ENCODE measurements around the gene SLC39A11.

The SLC39A11 gene

GRCh38 chr17:73093286-73093685 is 798 bp upstream of the SLC39A11 start:
- in situ Hi-C loops (cut with HindIII; ENCODE audit: low sequenced_read_pairs) = no loop called here
- no peak overlapping the region for H3K4me3 ChIP-seq (ENCODE audit: low read depth, low read length)
- DNase-seq (ENCODE audit: low read depth, low spot score) = no peak
- TF ChIP-seq CTCF (IDR thresholded peaks at IDR 0.05; ENCODE audit: low read depth, low read length) = no peak

DNA sequence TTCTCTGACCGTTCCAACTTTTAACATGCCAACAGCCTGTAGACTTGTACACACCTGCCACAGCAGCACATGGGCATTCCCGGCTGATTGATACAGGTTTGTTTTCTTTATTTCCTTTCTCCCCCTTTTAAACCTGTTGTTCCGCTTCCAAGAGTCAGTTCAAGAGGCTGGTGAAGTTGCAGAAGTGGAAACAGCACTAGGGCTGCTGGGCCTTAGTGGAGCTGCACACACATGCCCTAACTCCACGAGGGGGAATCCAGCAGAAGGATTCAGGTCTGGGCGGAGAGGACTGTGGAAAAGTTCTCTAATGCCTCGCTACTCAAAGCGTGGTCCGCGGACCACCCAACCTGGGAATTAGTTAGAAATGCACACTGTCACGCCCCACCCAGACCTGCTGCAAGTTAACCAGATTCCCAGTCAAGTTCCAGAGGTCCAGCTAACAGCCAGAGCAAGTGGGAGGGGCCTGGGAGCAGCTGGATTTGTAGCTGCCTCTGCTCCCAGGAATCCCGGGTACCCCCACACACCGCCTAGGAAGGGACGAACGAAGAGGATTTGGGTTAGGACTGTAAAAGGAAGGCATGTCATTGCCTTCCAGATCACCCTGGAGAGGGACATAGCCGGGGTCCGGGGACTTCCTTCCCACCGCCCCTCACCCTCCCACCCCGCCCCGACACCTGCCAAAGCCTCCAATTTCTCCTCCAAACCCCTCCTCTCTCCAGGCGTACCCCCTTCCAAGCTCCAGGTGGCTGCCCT is 542 bp downstream of the SLC39A11 start:
- peak overlapping the region; percentile 70 for H3K4me3 ChIP-seq (ENCODE audit: low read depth, low read length)
- no peak for DNase-seq (ENCODE audit: low read depth, low spot score)
- no peak for TF ChIP-seq CTCF (IDR thresholded peaks at IDR 0.05; ENCODE audit: low read depth, low read length)
- in situ Hi-C loops (cut with HindIII; ENCODE audit: low sequenced_read_pairs) = no loop called here

- no peak overlapping the region for H3K4me3 ChIP-seq (ENCODE audit: low read depth, low read length)
- no peak for DNase-seq (ENCODE audit: low read depth, low spot score)
- TF ChIP-seq CTCF (IDR thresholded peaks at IDR 0.05; ENCODE audit: low read depth, low read length) = no peak
- in situ Hi-C loops (cut with HindIII; ENCODE audit: low sequenced_read_pairs) = no loop called here
These were observed 1.1 kb downstream of the SLC39A11 start for GRCh38 chr17:73091410-73091769.

DNA sequence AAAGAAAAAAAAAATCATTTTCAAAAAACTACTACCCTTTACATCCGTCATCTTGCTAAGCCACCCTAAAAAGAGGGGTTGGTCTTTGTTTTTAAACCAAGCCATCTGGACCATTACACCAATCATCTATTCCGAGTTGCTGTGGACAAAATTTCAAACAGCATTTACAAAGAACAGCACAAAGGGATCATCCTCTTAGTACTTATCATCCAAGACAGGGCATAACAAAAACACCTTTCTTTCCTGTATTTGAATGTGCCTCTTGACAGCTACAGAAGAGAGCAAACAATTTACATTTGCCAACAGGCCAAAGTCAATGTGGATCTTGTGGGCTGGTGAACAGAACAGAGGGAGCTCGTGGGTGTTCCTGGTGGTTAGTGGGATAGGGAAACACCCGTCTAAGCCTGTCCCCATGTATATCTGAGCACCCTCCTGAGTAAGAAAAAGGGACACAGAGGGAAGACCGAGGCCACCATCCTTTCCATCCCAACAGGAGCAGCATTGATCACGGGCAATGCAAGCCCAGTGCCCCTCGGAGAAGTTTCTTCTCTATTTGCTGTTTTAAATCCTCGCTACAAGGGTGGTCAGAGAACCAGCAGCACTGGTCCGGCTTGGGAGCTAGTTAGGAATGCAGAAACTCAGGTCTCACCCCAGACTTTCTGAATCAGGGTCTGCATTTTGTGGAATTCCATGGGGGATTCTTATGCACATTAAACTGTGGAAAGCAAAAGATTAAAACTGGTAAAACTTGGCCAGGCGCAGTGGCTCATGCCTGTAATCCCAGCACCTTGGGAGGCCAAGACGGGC is 1.9 kb downstream of the SLC39A11 start:
- in situ Hi-C loops (cut with HindIII; ENCODE audit: low sequenced_read_pairs) = no loop called here

DNA sequence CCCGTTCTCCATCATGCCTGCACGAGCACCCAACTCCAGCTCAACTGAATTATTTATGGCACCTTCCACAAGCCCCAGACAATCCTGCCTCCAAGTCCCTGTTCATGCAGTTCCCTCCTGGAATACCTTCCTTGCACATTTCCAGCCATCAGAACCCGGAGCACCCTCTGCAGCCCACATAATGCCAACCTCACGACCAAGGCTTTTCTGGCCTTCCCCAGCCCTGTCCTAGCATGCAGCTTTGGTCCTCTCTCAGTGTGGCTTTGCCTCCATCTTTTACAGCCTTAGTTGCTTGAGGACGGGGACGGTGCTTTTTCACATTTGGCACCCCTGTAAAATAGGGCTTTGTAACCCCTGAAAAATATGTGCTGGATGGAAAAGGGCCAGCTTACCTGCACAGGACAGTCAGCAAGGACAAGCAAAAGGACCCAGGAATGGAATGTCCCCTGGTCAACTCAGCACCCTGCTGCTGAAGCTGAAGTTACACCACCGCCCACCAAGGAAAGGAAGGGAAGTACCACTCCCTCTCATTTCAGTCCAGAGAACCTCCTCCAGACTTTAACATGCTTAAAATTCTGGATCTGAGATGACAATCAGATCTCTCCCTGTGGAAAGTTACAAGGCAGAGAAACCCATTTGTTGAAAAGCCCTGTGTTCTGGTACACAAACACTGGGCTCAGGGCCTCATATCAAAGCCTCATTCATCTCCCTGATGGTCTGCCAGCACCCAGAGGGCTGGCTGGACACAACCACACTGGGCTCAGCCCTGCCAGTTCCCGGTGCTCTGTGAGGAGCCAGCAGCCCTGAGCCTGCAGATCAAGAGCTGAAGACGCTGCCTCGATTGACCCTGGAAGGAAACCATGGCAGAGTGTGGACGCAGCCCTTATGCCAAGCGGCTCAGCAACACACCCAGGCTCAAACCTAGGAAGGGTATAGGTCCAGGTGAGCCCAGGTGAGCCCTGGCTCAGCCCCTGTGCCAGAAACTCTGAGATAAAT is 2.9 kb downstream of the SLC39A11 start:
- no peak for DNase-seq (ENCODE audit: low read depth, low spot score)
- no peak for TF ChIP-seq CTCF (IDR thresholded peaks at IDR 0.05; ENCODE audit: low read depth, low read length)
- in situ Hi-C loops (cut with HindIII; ENCODE audit: low sequenced_read_pairs) = no loop called here
- no peak overlapping the region for H3K4me3 ChIP-seq (ENCODE audit: low read depth, low read length)

More for the DNA sequence above, 1.9 kb downstream of the SLC39A11 start:
- TF ChIP-seq CTCF (IDR thresholded peaks at IDR 0.05; ENCODE audit: low read depth, low read length) = no peak
- DNase-seq (ENCODE audit: low read depth, low spot score) = no peak
- H3K4me3 ChIP-seq (ENCODE audit: low read depth, low read length) = no peak overlapping the region

- DNase-seq (ENCODE audit: low read depth, low spot score) = no peak
- no peak for TF ChIP-seq CTCF (IDR thresholded peaks at IDR 0.05; ENCODE audit: low read depth, low read length)
- in situ Hi-C loops (cut with HindIII; ENCODE audit: low sequenced_read_pairs) = no loop called here
- H3K4me3 ChIP-seq (ENCODE audit: low read depth, low read length) = no peak overlapping the region
These were observed 3.9 kb downstream of the SLC39A11 start for GRCh38 chr17:73088561-73088960.

All from astrocyte of the spinal cord (primary cell).